Lung (tissue), 12 donors: Measurements from ENCODE around the gene PATZ1. TPM values are rescaled to one million over a fixed set of nuclear protein-coding genes. Genes with fewer than 3 reads are reported as not detected.
A peak's percentile ranks its signal among the peaks of the same experiment; 100 is the strongest.

Source experiments
- ATAC-seq: fragments of 200-7000 bp; cut with Tn5 transposase; one replicate; pipeline ENCODE4 v1.9.1; 2020; ENCODE audit warnings: moderate number of reproducible peaks; ENCODE audit not compliant: insufficient read depth, low FRiP score
- DNase-seq, 3 donors: peaks; one replicate each; pipeline ENCODE4 v3.0.0-alpha.2; 2013 to 2017
- H3K27ac ChIP-seq, 2 donors: one replicate each; pipeline ENCODE4 v1.5.1; 2013; ENCODE audit warnings: mild to moderate bottlenecking in 2 of 2, moderate library complexity in 2 of 2, control low read depth in 1 of 2, inconsistent platforms in 1 of 2, low read depth in 1 of 2, low read length in 1 of 2
- H3K27me3 ChIP-seq, 3 donors: one replicate each; pipeline ENCODE4 v1.5.1; 2013; ENCODE audit warnings: low read length in 2 of 3; ENCODE audit not compliant: control insufficient read depth in 3 of 3, insufficient read depth in 3 of 3
- H3K36me3 ChIP-seq, 4 donors: one replicate each; pipeline ENCODE4 v1.5.1; 2013; ENCODE audit warnings: low read length in 4 of 4, mild to moderate bottlenecking in 1 of 4, moderate library complexity in 1 of 4; ENCODE audit not compliant: control insufficient read depth in 4 of 4, insufficient read depth in 4 of 4
- H3K4me1 ChIP-seq, 5 donors: one replicate each; pipeline ENCODE4 v1.5.1; 2013; ENCODE audit warnings: low read length in 5 of 5, mild to moderate bottlenecking in 2 of 5, moderate library complexity in 1 of 5; ENCODE audit not compliant: control insufficient read depth in 5 of 5, insufficient read depth in 5 of 5
- H3K4me3 ChIP-seq: one replicate; pipeline ENCODE4 v1.5.1; 2013; ENCODE audit warnings: mild to moderate bottlenecking, control low read depth, moderate library complexity
- H3K9ac ChIP-seq, 2 donors: one replicate each; pipeline ENCODE4 v1.5.1; 2013; ENCODE audit warnings: low read length in 2 of 2, control low read depth in 1 of 2; ENCODE audit not compliant: insufficient read depth in 1 of 2
- H3K9me3 ChIP-seq, 4 donors: one replicate each; pipeline ENCODE4 v1.5.1; 2013; ENCODE audit warnings: low read length in 3 of 4, mild to moderate bottlenecking in 1 of 4, moderate library complexity in 1 of 4; ENCODE audit not compliant: control insufficient read depth in 4 of 4, insufficient read depth in 3 of 4
- CTCF ChIP-seq: IDR thresholded peaks from 2 replicates; pipeline ENCODE4 v1.5.1; 2012; ENCODE audit warnings: mild to moderate bottlenecking; ENCODE audit errors: control extremely low read depth, extremely low read depth
- WGBS, 2 donors: extraction: QIAGEN DNeasy Blood & Tissue Kit; methylation state at CpG; one replicate each; pipeline ENCODE4 v1.1.7; 2013; 5-methylcytosine and 5-hydroxymethylcytosine counted together
- polyA plus RNA-seq, 2 donors: library from polyadenylated mRNA; stranded (reverse); fragments of 200-250 nt; gene quantifications; one replicate each; pipeline ENCODE4 v1.2.1, GENCODE V29; 2013
- total RNA-seq, 2 donors: library from RNA; depleted of rRNA in 1 of 2; stranded (reverse); fragments of >200 nt in 1 of 2; gene quantifications; one replicate each; pipeline ENCODE4 v1.2.1, GENCODE V29; 2014 to 2021
- donor health status: control.
- donor health status: control.
- donor health status: Bipolar disorder and iron deficiency.
- donor health status: healthy.
- donor health status: DM: yes; HTN: yes; CAD: no.

Gene PATZ1
- total and polyA plus RNA-seq, 4 donors: 12.6 to 35.4 (median 29.6) TPM

GRCh38 chr22:31295831-31296657, 50.1 kb downstream of the PATZ1 start:
- ATAC-seq (no peak), DNase-seq (peak in 1 of 3 donors; percentile 31)
- H3K9ac ChIP-seq: no peak overlapping the region
- 44 to 52% methylated on average over 5 of the region's 5 CpGs for WGBS, 2 donors
- no peaks in the 10 kb centered on the region for H3K27me3 ChIP-seq
- no peak for TF ChIP-seq CTCF
- peak overlapping the region in 1 of 2 donors; percentile 54 for H3K27ac ChIP-seq
- H3K4me1 ChIP-seq: peaks cover 0 to 7% (median 5%) of the 10 kb centered on the region in 5 donors
- H3K4me3 ChIP-seq: no peak overlapping the region
- no peaks in the 10 kb centered on the region for H3K9me3 ChIP-seq
- no peaks in the 10 kb centered on the region for H3K36me3 ChIP-seq

- TF ChIP-seq CTCF: no peak
- Histone ChIP-seq H3K9ac (no peak overlapping the region), H3K4me3 (no peak overlapping the region), H3K36me3 (no peaks in the 10 kb centered on the region), H3K4me1 (peaks cover 0 to 7% (median 5%) of the 10 kb centered on the region in 5 donors), H3K9me3 (no peaks in the 10 kb centered on the region), H3K27ac (no peak overlapping the region), H3K27me3 (no peaks in the 10 kb centered on the region)
- ATAC-seq (no peak), DNase-seq (no peak)
- 85 to 88% methylated on average over 3 of the region's 3 CpGs for WGBS, 2 donors
Measured at GRCh38 chr22:31295360-31295759, 50.8 kb downstream of the PATZ1 start.

- peak; percentile 44 for TF ChIP-seq CTCF
- WGBS, 2 donors: 25 to 26% methylated on average over 19 of the region's 19 CpGs
- peak within 1 kb of the TSS; percentile 98 to 99 for H3K27ac ChIP-seq
- peaks cover 3 to 13% (median 9%) of the 10 kb centered on the region in 5 donors for H3K4me1 ChIP-seq
- peak within 1 kb of the TSS in 1 of 2 donors; percentile 33 for H3K9ac ChIP-seq
- H3K36me3 ChIP-seq: peaks cover 0 to 6% (median 3%) of the 10 kb centered on the region in 4 donors
- peak; percentile 39 for ATAC-seq
- no peaks in the 10 kb centered on the region for H3K27me3 ChIP-seq
- DNase-seq: peak; percentile 83 to 93 (median 86)
- peak within 1 kb of the TSS; percentile 82 for H3K4me3 ChIP-seq
- H3K9me3 ChIP-seq: no peaks in the 10 kb centered on the region
Measured at GRCh38 chr22:31292236-31292989, 53.7 kb downstream of the PATZ1 start, which contains the start of gene PIK3IP1. Gene PIK3IP1, minus strand, starts transcription at chr22:31292488. Its CDS starts 144 bp downstream, at chr22:31292344.
